HG03442 (cell line): Measurements from ENCODE around the gene PTPRE.

ENCODE experiments used
- ATAC-seq: cut with Tn5 transposase; IDR thresholded peaks from one replicate; pipeline ENCODE4 v1.9.1; 2021; ENCODE audit warnings: mild to moderate bottlenecking, moderate library complexity; ENCODE audit not compliant: unreplicated experiment

The PTPRE gene

DNA sequence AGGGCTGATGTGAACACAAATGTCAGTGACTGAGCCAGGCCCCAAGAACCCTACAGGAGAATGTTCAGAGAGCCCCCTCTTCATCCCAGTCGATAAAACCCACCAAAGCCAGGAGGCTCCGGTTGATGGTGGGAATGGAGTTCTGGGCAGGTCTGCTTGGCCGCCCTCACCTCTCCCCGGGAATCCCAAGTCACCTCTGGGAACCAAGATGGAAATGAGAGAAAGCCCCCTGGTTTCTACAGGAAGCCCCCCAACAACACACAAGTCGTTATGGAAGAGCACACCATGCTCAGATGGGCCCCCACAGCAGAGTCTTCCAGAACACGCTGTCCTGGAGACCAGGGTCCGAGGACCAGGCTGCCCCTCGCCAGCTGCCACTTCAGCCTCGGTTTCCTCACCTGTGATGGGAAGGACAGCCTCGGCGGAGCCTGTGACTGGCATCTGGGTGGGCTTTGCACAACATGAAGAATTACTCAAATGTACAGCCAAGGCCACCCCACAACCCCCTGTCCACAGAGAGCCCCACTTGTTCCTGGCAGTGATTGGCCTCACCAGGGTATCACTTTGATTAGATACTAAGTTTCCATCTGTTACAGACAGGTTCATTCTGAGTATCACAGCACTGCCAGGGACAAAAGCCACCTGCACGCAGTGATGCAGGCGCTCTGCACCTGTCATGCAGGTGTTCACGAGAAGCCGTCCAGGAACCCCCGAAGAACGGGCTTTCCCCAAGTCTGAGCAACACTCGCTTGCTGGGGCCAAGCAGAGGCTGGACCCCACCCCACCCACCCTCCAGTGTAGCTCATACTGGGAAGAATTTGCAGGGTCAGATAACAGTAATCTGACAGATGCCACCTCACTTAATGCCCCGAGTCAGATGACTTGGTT is 161.7 kb downstream of the PTPRE start:
- ATAC-seq: no peak

DNA sequence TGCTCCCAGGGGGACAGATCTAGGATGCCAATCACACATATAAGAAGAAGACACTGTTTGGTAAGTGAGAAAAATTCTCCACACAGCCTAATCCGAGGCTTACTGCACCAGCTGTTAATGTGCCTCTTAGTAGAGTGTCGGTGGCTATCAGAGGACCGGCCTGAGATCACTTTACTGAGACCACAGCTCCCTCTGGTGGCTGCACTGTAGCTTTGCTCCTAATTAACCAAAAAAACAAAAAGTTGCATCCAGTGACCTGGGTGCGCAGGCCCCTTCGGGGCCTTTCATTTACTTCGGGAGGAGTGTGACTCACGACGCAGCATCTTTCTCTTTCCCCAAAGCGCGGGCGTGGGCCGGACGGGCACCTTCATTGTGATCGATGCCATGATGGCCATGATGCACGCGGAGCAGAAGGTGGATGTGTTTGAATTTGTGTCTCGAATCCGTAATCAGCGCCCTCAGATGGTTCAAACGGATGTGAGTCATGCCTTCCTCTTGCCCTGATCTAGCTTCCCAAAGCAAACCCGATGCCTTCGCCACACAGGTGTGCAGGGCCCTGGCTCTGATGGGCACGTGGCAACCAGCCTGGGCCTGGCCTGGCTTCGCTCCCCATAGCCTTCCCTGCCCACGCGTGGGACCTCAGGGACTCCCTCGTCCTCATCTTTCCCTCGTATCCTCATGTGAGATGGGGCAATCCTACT is 162.6 kb downstream of the PTPRE start:
- ATAC-seq: peak; percentile 41

DNA sequence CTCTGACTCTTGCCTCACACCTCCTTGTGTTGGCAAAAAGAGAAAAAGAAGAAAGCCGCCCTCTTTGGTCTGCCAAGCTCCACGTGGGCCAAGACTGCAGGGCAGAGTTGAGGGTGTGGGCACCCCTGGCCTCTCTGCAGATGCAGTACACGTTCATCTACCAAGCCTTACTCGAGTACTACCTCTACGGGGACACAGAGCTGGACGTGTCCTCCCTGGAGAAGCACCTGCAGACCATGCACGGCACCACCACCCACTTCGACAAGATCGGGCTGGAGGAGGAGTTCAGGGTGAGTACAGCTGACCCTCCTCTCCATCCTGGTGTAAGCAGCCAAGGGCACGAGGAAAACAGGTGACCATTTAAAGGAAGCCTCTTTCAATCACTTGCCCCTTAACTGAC is 163.3 kb downstream of the PTPRE start:
- ATAC-seq: no peak

DNA sequence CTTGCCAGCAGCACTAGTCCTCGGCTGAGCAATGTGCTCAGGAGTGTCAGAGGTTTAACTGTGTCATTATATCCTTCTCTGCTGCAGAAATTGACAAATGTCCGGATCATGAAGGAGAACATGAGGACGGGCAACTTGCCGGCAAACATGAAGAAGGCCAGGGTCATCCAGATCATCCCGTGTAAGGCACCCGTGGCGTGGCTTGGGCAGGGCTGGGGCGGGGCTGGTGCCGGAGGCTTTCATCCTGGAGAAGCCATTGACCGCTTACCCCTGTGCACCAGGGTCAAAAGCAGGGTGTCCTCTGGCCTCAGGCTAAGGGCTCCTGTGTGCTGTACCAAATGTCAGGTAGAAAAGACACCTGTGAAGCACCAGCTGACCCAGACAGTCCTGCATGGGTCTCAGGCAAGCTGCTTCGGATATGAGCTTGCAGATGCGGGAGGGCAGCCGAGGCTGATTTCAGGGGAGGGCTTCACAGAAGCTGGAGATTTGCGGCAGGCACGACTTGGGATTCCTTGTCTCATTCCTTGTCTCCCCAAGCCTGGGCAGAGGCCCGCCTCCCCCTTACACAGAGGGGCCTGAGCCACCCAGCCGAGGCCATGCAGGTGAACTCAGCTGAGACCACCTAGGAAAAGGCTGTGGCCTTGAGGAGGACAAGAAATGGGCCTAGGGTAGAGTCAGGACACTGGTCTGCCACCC is 164.0 kb downstream of the PTPRE start:
- no peak for ATAC-seq

DNA sequence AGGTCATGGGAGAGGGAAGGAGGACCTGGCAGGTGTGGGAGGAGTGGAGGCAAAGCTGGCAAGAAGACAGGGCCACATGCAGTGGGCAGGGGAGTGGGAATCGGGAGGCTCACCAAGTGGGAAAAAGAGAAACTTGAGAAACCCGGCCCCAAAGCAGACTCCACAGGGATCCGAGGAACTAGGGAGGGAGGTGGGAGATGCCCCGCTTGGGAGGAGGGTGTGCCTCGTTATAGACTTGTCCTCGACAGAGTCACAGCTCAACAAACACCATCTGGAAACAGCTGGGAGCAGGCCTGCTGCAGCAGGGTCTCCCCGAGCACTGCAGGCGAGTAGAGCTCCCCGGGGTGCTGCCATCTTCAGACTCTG is 164.5 kb downstream of the PTPRE start:
- ATAC-seq: no peak

DNA sequence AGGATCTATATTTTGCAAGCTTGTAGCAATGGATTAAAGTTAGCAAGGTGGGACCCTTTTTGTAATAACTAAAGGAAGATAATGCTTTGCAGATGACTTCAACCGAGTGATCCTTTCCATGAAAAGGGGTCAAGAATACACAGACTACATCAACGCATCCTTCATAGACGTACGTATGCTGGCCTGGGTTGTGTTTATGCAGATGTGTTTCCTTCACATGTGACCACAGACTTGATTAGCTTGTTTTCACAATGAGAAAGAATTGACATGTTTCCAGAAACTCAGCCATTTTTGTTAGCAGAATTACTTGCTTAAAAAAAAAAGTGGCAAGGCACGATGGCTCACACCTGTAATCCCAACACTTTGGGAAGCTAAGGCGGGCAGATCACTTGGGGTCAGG is 165.1 kb downstream of the PTPRE start:
- ATAC-seq: no peak

DNA sequence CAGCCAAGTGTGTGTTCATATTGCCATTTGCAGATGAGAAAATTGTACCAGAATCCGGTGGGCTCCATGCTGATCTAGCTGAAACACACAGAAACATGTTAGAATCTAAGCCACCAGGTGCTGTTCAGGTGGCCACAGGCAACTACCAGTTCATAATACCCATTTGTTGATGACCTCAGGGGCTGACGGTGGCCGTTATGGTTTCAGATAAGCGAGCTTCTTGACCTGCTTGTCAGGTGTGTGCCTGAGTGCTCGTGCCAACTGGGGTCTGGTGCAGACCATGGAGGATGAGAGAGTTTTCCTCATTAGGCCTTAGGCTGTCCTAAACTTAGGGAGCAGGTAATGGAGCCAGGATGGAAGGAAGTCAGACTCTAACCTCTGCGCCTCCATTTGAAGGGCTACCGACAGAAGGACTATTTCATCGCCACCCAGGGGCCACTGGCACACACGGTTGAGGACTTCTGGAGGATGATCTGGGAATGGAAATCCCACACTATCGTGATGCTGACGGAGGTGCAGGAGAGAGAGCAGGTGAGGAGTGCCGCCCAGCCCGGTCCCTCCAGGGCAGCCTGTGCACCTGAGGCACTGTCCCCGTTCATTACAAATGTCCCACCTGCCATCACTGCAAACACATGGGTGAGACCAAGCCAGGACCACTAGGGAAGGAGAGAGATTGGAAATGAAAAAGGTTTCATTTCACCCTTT is 166.2 kb downstream of the PTPRE start:
- no peak for ATAC-seq

DNA sequence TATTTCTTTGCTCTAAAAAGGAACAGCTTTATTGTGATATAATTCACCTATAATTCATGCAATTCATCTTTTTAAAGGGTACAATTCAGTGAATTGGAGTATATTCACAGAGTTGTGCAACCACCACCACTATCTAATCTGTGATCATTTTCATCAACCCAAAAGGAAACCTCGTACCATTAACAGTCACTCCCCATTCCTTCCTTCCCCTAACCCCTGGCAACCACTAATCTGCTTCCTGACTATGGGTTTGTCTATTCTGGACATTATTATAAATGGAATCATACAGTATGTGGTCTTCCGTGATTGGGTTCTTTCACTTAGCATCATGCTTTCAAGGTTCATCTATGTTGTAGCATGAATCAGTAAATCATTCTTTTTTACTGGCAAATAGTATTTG is 167.0 kb downstream of the PTPRE start:
- ATAC-seq: no peak

DNA sequence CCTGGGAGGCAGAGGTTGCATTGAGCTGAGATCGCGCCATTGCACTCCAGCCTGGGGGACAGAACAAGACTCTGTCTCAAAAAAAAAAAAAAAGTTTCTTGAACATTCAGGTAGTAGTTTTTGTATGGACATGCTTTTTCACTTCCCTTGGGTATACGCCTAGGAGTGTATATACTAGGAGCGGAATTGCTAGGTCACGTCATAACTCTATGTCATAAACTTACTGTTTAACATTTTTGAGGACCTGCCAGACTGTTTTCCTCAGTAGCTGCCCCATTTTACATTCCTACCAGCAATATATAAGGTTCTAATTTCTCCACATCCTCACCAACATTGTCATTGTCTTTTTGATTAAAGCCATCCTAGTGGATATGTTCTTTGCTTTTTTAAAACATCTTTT is 167.7 kb downstream of the PTPRE start:
- ATAC-seq: no peak

DNA sequence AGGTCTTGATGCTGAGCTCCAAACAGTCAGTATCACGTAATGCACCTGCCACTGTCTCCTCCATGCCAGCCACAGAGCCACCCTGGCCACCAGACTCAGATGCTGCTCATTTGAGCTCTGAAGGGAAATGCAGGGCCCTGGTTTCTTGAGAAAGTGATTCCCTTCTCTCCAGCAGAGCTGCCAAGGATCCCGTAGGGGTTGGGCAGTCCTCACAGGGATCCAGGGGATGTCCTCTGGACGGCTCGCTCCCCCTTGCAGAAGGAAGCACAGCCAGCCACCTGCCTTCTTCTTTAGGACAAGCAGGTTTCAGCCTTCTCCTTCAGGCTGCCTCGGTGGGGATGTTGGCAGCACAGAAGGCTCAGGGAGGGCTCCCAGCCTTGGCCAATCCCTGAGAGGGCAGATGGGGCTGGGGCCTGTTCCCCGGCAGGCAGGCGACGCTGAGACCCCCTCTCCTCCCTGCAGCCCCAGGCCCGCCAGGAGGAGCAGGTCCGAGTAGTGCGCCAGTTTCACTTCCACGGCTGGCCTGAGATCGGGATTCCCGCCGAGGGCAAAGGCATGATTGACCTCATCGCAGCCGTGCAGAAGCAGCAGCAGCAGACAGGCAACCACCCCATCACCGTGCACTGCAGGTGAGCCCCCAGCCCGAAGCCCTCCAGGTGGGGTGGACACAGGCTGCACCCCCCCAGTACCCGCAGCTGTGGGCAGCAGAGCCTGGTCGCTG is 170.4 kb downstream of the PTPRE start:
- ATAC-seq: no peak

DNA sequence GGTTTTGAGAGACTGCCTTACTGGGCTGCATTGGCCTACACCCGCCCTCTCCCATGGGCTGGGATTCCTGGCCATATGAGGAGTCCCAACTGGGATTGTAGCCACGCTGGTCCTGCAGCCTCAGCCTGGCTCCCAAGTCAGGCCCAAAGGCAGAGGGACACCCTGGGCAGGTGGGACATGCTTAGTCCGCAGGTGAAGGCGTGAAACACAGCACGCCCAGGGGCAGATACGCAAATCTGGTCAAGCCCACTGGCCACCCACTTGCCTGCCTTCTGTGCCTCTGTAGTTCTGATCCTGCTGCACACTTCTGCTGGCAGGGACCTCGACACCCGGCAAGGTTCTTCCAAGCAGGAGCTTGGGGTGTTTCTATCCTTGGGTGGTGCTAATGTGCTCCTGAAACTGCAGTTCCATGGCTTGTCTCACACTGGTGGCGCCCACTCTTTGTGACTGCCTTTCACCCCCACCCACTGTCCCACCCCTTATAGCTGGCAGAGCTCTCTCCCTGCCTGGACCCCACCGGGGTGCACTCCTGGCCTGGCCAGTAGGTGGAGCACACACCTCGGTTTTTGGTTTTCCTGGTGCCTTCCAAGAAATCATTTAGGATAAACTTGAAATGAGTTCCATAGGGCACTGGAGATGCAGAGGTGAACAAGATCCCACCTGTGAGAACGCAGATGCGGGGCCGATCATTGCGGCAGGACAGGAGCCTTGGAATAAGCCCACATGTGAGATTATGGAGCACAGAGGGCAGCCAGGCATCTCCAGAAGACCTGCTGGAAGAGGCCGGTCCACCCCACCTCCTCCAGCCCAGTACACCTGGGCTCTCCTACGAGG is 171.4 kb downstream of the PTPRE start:
- no peak for ATAC-seq

DNA sequence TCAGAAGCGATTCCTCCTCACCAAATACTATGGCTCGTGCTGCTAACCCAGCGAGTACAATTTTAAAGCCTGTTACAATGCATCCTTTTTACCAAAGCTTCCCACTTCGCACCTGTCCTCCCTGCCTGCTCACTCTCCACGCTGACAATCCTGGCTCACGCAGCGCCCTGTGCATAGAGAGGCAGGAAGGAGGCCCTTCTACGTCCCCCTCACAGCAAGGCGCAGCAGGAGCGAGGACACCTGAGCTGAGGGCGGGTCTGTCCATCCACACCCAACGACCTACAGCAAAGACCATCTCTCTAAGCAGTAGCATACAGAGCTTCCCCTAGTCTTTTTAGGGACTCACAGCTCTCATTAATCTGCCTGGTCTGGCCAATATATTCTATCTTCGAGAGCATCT is 173.3 kb downstream of the PTPRE start:
- no peak for ATAC-seq

DNA sequence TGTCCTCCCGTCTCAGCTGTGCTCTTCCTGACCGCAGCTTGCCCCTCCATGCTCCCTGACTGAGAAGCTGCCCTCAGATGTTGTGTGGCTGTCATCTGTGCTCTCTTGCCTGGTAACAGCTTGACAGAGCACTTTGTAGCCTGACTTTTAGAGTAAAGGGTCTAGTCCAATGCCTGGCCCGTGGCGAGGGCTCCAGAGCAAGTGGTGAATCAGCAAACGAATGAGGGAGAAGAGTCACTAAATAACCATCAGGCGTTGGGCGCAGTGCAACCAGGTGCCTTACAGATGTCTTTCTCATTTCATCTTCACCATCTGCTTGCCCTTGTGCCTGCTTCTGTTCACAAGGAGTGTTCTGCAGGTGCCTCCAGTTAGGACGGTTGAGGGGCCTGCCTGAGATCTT is 173.7 kb downstream of the PTPRE start:
- ATAC-seq: no peak

DNA sequence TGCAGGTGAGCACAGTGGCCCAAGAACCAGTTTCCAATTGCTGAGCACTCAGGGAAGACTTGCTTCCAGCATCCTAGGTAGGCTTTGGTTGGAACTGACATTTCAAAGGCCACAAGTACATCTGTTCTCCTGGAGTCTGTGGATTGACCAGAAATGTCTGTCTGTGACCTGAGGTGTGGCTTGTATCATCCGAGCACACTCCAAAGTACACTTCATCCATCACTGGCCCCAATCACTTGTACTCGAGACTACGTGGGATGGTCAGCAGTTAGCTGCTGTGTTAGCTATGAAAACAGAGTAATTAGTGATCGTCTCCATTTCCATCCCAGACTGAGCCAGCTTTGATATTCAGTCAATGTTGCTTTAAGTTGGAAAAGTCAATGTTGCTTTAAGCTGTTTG is 174.3 kb downstream of the PTPRE start:
- no peak for ATAC-seq

DNA sequence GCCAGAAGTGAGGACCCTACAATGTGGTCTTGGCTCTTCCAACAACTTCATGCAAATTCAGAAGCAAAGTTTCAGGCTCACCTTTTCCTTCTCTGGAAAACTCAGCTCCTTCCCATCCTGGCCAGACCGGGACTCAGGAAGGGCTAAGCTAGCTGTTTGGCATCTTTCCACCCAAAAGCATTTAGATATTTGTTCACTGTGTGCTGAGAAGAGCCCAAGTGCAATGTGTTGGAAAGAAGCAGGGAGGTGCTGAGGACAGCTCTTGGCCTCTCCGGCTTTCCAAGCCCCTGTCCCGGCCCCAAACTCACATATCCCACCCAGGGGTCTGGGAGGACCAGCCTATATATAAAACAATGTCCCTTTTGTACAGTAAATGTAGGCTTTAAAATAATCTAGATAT is 174.8 kb downstream of the PTPRE start:
- ATAC-seq: no peak

DNA sequence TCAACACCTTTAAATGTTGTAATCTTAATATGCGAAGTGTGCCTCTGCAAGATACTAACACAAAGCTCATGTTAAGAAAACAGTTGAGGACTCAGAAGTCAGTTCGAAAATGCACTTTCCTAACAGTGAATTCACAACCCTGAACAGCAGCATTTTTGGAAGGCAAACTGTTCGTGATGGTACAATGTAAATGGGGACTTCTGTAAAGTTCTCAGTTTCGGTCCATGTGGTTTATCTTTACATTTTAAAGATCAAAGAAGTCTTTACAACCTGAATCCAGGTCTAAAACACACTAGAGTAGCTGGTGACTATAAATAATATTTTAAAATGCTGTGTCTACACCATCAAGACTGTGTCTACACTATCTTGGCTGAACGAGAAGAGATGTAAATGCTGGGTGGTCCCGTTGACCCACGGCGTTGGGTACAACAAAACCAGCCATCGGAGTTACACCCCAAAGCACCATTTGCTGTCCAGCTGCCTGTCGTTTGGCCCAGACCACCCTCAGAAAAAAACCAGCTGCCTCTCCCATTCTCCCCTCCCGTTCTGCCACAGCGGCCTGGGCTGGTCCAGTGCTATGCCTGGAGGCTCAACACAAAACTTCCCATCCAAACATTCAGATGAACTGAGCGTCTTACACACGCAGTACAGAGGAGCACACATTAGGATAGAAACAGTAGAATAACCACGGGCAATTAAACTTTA is 176.4 kb downstream of the PTPRE start:
- ATAC-seq: no peak

DNA sequence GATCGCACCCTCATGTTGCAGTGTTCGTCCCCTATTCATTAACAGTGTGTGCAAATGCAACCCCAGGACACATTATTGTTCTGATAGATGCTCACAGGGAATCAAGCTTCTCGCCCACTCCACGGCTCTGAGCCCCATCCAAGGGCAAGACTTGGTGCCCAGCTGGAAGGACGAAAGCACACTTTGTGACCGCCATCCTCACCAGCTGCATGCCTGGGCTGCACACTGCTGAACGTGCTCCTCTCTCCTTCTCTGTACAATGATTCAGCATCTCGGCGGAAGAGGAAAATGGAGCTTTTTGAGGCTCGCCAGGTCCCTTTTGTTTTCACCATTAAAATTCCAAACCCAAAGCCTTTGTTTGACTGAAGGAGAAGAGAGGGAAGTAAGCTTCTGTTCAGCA is 177.5 kb downstream of the PTPRE start:
- no peak for ATAC-seq

DNA sequence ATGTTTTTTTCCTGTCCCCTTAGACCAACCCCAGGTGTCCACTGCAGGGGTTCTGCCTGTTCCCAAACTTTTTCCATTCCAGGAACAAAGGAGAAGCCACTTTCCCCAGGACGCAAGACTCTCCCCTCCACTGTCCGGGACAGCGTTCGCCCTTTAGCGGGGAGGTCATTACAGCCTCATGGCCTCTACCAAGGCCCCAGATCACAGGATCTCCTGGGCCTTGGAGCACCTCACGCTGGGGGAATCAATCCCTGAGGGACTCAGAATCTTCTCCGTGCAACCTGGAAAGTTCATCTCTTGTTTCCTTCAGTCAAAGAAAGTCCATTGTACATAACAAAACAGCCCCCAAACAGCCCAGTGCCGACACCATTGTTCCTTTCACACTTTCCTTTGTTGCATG is 178.1 kb downstream of the PTPRE start:
- ATAC-seq: no peak
